GM23338 (cell line): Measurements from ENCODE around the gene GJA3. TPM values are rescaled to one million over a fixed set of nuclear protein-coding genes. Genes with fewer than 3 reads are reported as not detected.

ENCODE experiments used
- ATAC-seq: fragments of 200-7000 bp; cut with Tn5 transposase; 3 replicates; pipeline ENCODE4 v1.9.1; 2020
- DNase-seq: peaks from one replicate; pipeline ENCODE4 v3.0.0-alpha.2; 2015; ENCODE audit warnings: low spot score
- H2AFZ ChIP-seq: fragments of 200-600 bp; sonication (generic); 2 replicates; pipeline ENCODE4 v1.8.0; 2016; ENCODE audit warnings: antibody characterized with exemption, mild to moderate bottlenecking, moderate library complexity
- H3F3A ChIP-seq: fragments of 200-600 bp; sonication (generic); replicated peaks from 2 replicates; pipeline ENCODE4 v1.8.0; 2017; ENCODE audit warnings: antibody characterized with exemption, mixed run types, low read depth
- H3K27ac ChIP-seq: fragments of 200-600 bp; sonication (generic); 2 replicates; pipeline ENCODE4 v1.6.1; 2016; ENCODE audit warnings: low read depth
- H3K27me3 ChIP-seq: fragments of 200-600 bp; sonication (generic); 2 replicates; pipeline ENCODE4 v1.8.0; 2016; ENCODE audit warnings: mild to moderate bottlenecking, mixed run types, moderate library complexity; ENCODE audit not compliant: insufficient read depth
- H3K36me3 ChIP-seq: fragments of 200-600 bp; sonication (generic); 2 replicates; pipeline ENCODE4 v1.8.0; 2016; ENCODE audit warnings: mild to moderate bottlenecking; ENCODE audit not compliant: insufficient read depth
- H3K4me1 ChIP-seq: fragments of 200-600 bp; sonication (generic); 2 replicates; pipeline ENCODE4 v1.8.0; 2016; ENCODE audit warnings: mild to moderate bottlenecking, moderate library complexity; ENCODE audit not compliant: insufficient read depth
- H3K4me2 ChIP-seq: fragments of 200-600 bp; sonication (generic); 2 replicates; pipeline ENCODE4 v1.7.1; 2017; ENCODE audit warnings: mixed run types
- H3K4me3 ChIP-seq: fragments of 200-600 bp; sonication (generic); 2 replicates; pipeline ENCODE4 v1.6.1; 2016; ENCODE audit warnings: mixed run types
- H3K79me2 ChIP-seq: fragments of 200-600 bp; sonication (generic); replicated peaks from 2 replicates; pipeline ENCODE4 v1.8.0; 2017; ENCODE audit warnings: mild to moderate bottlenecking; ENCODE audit not compliant: insufficient read depth
- H3K9me2 ChIP-seq: fragments of 200-600 bp; sonication (generic); 2 replicates; pipeline ENCODE4 v1.8.0; 2017; ENCODE audit not compliant: insufficient read depth
- H4K20me1 ChIP-seq: fragments of 200-600 bp; sonication (generic); replicated peaks from 2 replicates; pipeline ENCODE4 v1.8.0; 2017; ENCODE audit warnings: mild to moderate bottlenecking; ENCODE audit not compliant: insufficient read depth
- H3K27ac Mint-ChIP-seq: 2 replicates; pipeline ENCODE4 v1.8.0; 2020; ENCODE audit warnings: inconsistent platforms, mild to moderate bottlenecking, moderate library complexity, mixed read lengths
- H3K27me3 Mint-ChIP-seq: 3 replicates; pipeline ENCODE4 v1.8.0; 2022; ENCODE audit warnings: low read depth, mild to moderate bottlenecking, moderate library complexity, mixed read lengths, inconsistent platforms; ENCODE audit not compliant: insufficient read depth, poor library complexity
- H3K36me3 Mint-ChIP-seq: 3 replicates; pipeline ENCODE4 v1.8.0; 2021; ENCODE audit warnings: low read depth, mild to moderate bottlenecking, inconsistent platforms, moderate library complexity, mixed read lengths
- H3K4me1 Mint-ChIP-seq: 3 replicates; pipeline ENCODE4 v1.8.0; 2020; ENCODE audit warnings: mild to moderate bottlenecking, inconsistent platforms, mixed read lengths
- H3K4me3 Mint-ChIP-seq: 3 replicates; pipeline ENCODE4 v1.8.0; 2021; ENCODE audit warnings: moderate library complexity, mild to moderate bottlenecking, inconsistent platforms, mixed read lengths
- H3K9me3 Mint-ChIP-seq: 3 replicates; pipeline ENCODE4 v1.8.0; 2020; ENCODE audit warnings: moderate library complexity, mild to moderate bottlenecking, inconsistent platforms, mixed read lengths
- EZH2 ChIP-seq: fragments of 200-600 bp; sonication (generic); IDR thresholded peaks from one replicate; pipeline ENCODE4 v1.8.0; 2017; ENCODE audit warnings: antibody characterized with exemption, mild to moderate bottlenecking, low read depth; ENCODE audit not compliant: unreplicated experiment
- EZH2phosphoT487 ChIP-seq: fragments of 200-600 bp; sonication (generic); IDR thresholded peaks from one replicate; pipeline ENCODE4 v1.8.1; 2018; ENCODE audit warnings: antibody characterized with exemption; ENCODE audit not compliant: unreplicated experiment
- JUNB ChIP-seq: IDR thresholded peaks from one replicate; pipeline ENCODE4 v1.6.1; 2016; ENCODE audit warnings: antibody characterized with exemption; ENCODE audit not compliant: unreplicated experiment
- REST ChIP-seq: IDR thresholded peaks from one replicate; pipeline ENCODE4 v1.6.1; 2018; ENCODE audit warnings: antibody characterized with exemption; ENCODE audit not compliant: unreplicated experiment
- ZNF114 ChIP-seq: fragments of 250-450 bp; sonication (Bioruptor Pico); IDR thresholded peaks from 2 replicates; pipeline ENCODE4 v1.5.0; 2020; ENCODE audit warnings: mild to moderate bottlenecking, moderate library complexity
- polyA plus RNA-seq: library from polyadenylated mRNA; unstranded; fragments of >200 nt; fragmentation: Nextera tagmentation; extraction: Ambion mirVana; gene quantifications from 2 replicates; pipeline ENCODE4 v1.2.1, GENCODE V29; 2016
- total RNA-seq: library from RNA; depleted of rRNA; stranded (reverse); fragments of >200 nt; shearing (Covaris generic); gene quantifications from 2 replicates; pipeline ENCODE4 v1.2.3, GENCODE V29; 2014
- TF ChIP-seq, protein P1 (sequence below), 2 experiments: fragments of 200-600 bp in 1 of 2; sonication (generic) in 1 of 2; conservative IDR thresholded peaks; 2 replicates each; pipeline versions ENCODE4 v1.5.1 to v1.6.1; 2016 to 2017; ENCODE audit warnings: antibody characterized with exemption in 2 of 2, low read depth in 2 of 2, mild to moderate bottlenecking in 2 of 2, moderate library complexity in 1 of 2
- TF ChIP-seq, protein P2 (sequence below): fragments of 250-450 bp; sonication (Bioruptor Pico); IDR thresholded peaks from 2 replicates; pipeline ENCODE4 v1.5.0; 2020; ENCODE audit warnings: mild to moderate bottlenecking, moderate library complexity

The GJA3 gene
- total and polyA plus RNA-seq, 2 experiments from 2014 or later: 0.17 to 0.23 TPM

DNA sequence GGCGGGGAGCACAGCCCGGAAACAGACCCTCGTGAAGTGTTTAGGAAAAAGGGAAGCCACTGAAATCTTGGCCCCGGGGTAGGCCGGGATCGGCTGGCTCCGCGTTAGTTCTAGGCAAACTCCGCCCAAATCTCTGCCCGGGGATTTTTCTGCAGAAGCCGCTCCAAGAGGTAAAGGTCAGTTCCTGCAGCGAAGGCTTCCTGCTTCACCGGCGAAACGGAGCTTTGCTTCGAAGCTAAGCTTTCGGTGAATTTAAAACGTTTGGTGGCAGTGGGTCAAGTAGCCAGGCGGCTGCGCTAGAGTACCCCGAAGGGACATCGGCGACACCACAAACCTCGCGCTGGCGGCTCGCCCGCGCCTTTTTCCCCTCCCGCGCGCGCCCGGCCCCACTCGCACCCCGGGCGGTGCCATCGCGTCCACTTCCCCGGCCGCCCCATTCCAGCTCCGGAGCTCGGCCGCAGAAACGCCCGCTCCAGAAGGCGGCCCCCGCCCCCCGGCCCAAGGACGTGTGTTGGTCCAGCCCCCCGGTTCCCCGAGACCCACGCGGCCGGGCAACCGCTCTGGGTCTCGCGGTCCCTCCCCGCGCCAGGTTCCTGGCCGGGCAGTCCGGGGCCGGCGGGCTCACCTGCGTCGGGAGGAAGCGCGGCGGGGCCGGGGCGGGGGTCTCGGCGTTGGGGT lies 31.4 kb upstream of the GJA3 start:
- Histone ChIP-seq H3K4me1 (peaks cover 19% of the 10 kb centered on the region), H4K20me1 (peaks cover 18% of the 10 kb centered on the region), H3K27ac (no peak overlapping the region), H3K4me3 (peak overlapping the region; percentile 69), H3K27me3 (peaks cover 98% of the 10 kb centered on the region), H3K9me2 (no peaks in the 10 kb centered on the region), H3K79me2 (no peaks in the 10 kb centered on the region), H3F3A (peaks cover 11% of the 10 kb centered on the region; the same call in 1 of the 2 replicates), H3K36me3 (no peaks in the 10 kb centered on the region; the same call in 1 of the 2 replicates), H2AFZ (peak overlapping the region; percentile 83), H3K4me2 (peak overlapping the region; percentile 96)
- H3K27me3 Mint-ChIP-seq: peaks cover 78% of the 10 kb centered on the region
- no peak overlapping the region for H3K27ac Mint-ChIP-seq
- ATAC-seq (peak; percentile 22), DNase-seq (peak; percentile 78)
- H3K36me3 Mint-ChIP-seq: no peaks in the 10 kb centered on the region
- TF ChIP-seq EZH2: peak; percentile 83
- TF ChIP-seq JUNB: no peak
- peak; percentile 36 for TF ChIP-seq EZH2phosphoT487
- H3K9me3 Mint-ChIP-seq: no peaks in the 10 kb centered on the region
- peak overlapping the region; percentile 74 for H3K4me3 Mint-ChIP-seq
- peaks cover 18% of the 10 kb centered on the region for H3K4me1 Mint-ChIP-seq

GRCh38 chr13:20191311-20192157 lies 30.7 kb upstream of the GJA3 start:
- ATAC-seq (peak; percentile 33), DNase-seq (peak; percentile 55)
- Histone ChIP-seq H4K20me1 (peaks cover 15% of the 10 kb centered on the region), H3F3A (peaks cover 11% of the 10 kb centered on the region; the same call in 1 of the 2 replicates), H3K4me3 (peak overlapping the region; percentile 69), H3K4me2 (peak overlapping the region; percentile 96), H3K79me2 (no peaks in the 10 kb centered on the region), H3K4me1 (peaks cover 19% of the 10 kb centered on the region), H3K27ac (no peak overlapping the region), H3K27me3 (peaks cover 91% of the 10 kb centered on the region), H2AFZ (peak overlapping the region; percentile 83), H3K36me3 (no peaks in the 10 kb centered on the region; the same call in 1 of the 2 replicates), H3K9me2 (no peaks in the 10 kb centered on the region)
- H3K36me3 Mint-ChIP-seq: no peaks in the 10 kb centered on the region
- no peaks in the 10 kb centered on the region for H3K9me3 Mint-ChIP-seq
- peaks cover 15% of the 10 kb centered on the region for H3K4me1 Mint-ChIP-seq
- no peak overlapping the region for H3K27ac Mint-ChIP-seq
- peak overlapping the region; percentile 74 for H3K4me3 Mint-ChIP-seq
- H3K27me3 Mint-ChIP-seq: peaks cover 70% of the 10 kb centered on the region
- TF ChIP-seq ZNF114 (CRISPR knock-in tag) (no peak), EZH2 (no peak), REST (no peak)
- TF ChIP-seq, protein P1, sequence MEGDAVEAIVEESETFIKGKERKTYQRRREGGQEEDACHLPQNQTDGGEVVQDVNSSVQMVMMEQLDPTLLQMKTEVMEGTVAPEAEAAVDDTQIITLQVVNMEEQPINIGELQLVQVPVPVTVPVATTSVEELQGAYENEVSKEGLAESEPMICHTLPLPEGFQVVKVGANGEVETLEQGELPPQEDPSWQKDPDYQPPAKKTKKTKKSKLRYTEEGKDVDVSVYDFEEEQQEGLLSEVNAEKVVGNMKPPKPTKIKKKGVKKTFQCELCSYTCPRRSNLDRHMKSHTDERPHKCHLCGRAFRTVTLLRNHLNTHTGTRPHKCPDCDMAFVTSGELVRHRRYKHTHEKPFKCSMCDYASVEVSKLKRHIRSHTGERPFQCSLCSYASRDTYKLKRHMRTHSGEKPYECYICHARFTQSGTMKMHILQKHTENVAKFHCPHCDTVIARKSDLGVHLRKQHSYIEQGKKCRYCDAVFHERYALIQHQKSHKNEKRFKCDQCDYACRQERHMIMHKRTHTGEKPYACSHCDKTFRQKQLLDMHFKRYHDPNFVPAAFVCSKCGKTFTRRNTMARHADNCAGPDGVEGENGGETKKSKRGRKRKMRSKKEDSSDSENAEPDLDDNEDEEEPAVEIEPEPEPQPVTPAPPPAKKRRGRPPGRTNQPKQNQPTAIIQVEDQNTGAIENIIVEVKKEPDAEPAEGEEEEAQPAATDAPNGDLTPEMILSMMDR (conservative IDR thresholded peaks at IDR 0.05; ENCODE audit: low read depth in 2 of 2): no peak
- TF ChIP-seq, protein P2, sequence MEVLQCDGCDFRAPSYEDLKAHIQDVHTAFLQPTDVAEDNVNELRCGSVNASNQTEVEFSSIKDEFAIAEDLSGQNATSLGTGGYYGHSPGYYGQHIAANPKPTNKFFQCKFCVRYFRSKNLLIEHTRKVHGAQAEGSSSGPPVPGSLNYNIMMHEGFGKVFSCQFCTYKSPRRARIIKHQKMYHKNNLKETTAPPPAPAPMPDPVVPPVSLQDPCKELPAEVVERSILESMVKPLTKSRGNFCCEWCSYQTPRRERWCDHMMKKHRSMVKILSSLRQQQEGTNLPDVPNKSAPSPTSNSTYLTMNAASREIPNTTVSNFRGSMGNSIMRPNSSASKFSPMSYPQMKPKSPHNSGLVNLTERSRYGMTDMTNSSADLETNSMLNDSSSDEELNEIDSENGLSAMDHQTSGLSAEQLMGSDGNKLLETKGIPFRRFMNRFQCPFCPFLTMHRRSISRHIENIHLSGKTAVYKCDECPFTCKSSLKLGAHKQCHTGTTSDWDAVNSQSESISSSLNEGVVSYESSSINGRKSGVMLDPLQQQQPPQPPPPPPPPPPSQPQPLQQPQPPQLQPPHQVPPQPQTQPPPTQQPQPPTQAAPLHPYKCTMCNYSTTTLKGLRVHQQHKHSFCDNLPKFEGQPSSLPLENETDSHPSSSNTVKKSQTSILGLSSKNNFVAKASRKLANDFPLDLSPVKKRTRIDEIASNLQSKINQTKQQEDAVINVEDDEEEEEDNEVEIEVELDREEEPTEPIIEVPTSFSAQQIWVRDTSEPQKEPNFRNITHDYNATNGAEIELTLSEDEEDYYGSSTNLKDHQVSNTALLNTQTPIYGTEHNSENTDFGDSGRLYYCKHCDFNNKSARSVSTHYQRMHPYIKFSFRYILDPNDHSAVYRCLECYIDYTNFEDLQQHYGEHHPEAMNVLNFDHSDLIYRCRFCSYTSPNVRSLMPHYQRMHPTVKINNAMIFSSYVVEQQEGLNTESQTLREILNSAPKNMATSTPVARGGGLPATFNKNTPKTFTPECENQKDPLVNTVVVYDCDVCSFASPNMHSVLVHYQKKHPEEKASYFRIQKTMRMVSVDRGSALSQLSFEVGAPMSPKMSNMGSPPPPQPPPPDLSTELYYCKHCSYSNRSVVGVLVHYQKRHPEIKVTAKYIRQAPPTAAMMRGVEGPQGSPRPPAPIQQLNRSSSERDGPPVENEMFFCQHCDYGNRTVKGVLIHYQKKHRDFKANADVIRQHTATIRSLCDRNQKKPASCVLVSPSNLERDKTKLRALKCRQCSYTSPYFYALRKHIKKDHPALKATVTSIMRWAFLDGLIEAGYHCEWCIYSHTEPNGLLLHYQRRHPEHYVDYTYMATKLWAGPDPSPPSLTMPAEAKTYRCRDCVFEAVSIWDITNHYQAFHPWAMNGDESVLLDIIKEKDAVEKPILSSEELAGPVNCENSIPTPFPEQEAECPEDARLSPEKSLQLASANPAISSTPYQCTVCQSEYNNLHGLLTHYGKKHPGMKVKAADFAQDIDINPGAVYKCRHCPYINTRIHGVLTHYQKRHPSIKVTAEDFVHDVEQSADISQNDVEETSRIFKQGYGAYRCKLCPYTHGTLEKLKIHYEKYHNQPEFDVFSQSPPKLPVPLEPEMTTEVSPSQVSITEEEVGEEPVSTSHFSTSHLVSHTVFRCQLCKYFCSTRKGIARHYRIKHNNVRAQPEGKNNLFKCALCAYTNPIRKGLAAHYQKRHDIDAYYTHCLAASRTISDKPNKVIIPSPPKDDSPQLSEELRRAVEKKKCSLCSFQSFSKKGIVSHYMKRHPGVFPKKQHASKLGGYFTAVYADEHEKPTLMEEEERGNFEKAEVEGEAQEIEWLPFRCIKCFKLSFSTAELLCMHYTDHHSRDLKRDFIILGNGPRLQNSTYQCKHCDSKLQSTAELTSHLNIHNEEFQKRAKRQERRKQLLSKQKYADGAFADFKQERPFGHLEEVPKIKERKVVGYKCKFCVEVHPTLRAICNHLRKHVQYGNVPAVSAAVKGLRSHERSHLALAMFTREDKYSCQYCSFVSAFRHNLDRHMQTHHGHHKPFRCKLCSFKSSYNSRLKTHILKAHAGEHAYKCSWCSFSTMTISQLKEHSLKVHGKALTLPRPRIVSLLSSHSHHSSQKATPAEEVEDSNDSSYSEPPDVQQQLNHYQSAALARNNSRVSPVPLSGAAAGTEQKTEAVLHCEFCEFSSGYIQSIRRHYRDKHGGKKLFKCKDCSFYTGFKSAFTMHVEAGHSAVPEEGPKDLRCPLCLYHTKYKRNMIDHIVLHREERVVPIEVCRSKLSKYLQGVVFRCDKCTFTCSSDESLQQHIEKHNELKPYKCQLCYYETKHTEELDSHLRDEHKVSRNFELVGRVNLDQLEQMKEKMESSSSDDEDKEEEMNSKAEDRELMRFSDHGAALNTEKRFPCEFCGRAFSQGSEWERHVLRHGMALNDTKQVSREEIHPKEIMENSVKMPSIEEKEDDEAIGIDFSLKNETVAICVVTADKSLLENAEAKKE (CRISPR knock-in tag): no peak
